ENCODE results near the gene MGAM2. TPM values are rescaled to one million over a fixed set of nuclear protein-coding genes. Genes with fewer than 3 reads are reported as not detected.

Gene MGAM2
- polyA plus RNA-seq, 2 of the 4 experiments (the other 2 are of a cell fraction), result 0.01 to 0.25 TPM

- no peak for DNase-seq (ENCODE audit: low read depth in 1 of 2, low spot score in 1 of 2)
- no peak overlapping the region for H3K4me2 ChIP-seq
- FAIRE-seq, result no peak
- H3K4me1 ChIP-seq, result peaks cover 27% of the 10 kb centered on the region
- CTCF ChIA-PET, result interaction anchor here (0.6 to 1.5 kb wide), 4 partner anchors 21 to 27 kb away, joined by 3 to 5 read pairs (median 4); no protein-coding TSS in a partner anchor
- WGBS (ENCODE audit: missing lambda C conversion rate), result 78% methylated on average over 4 of the region's 4 CpGs
- no peak for ATAC-seq
- TF ChIP-seq NPAS2 (CRISPR knock-in tag; IDR thresholded peaks at IDR 0.05; ENCODE audit: borderline replicate concordance) (no peak), FOSB (CRISPR knock-in tag; IDR thresholded peaks at IDR 0.05) (no peak), EHF (CRISPR knock-in tag; IDR thresholded peaks at IDR 0.05) (no peak), JUNB (IDR thresholded peaks at IDR 0.05) (no peak), RARB (CRISPR knock-in tag; IDR thresholded peaks at IDR 0.05) (no peak), USF2 (IDR thresholded peaks at IDR 0.05) (no peak), GATA3 (IDR thresholded peaks at IDR 0.05; ENCODE audit: borderline replicate concordance) (no peak), HOXB13 (CRISPR knock-in tag; IDR thresholded peaks at IDR 0.05; ENCODE audit: low read depth) (no peak), CTCF (IDR thresholded peaks at IDR 0.05) (no peak), ZNF302 (CRISPR knock-in tag; IDR thresholded peaks at IDR 0.05) (no peak), CHD2 (IDR thresholded peaks at IDR 0.05; ENCODE audit: low read length, partially characterized antibody) (no peak), CHD4 (IDR thresholded peaks at IDR 0.05; ENCODE audit: borderline replicate concordance) (no peak), BHLHE40 (IDR thresholded peaks at IDR 0.05; ENCODE audit: low read depth, low read length) (no peak), E2F6 (IDR thresholded peaks at IDR 0.05; ENCODE audit: borderline replicate concordance, low read depth) (no peak), KDM1A (IDR thresholded peaks at IDR 0.05; ENCODE audit: low read depth) (no peak), HEYL (CRISPR knock-in tag; IDR thresholded peaks at IDR 0.05) (no peak), MAFK (IDR thresholded peaks at IDR 0.05; ENCODE audit: partially characterized antibody) (no peak), CBX2 (IDR thresholded peaks at IDR 0.05; ENCODE audit: borderline replicate concordance, low read depth) (no peak), ZSCAN20 (CRISPR knock-in tag; IDR thresholded peaks at IDR 0.05) (no peak)
- no peaks in the 10 kb centered on the region for H3K9me3 ChIP-seq
- H3K27ac ChIP-seq, result no peak overlapping the region
- no peak overlapping the region for H3K4me3 ChIP-seq
- POLR2A ChIA-PET, result no interaction called here
These were observed 20.1 kb downstream of the MGAM2 start for GRCh38 chr7:142131439-142132185.

GRCh38 chr7:142133731-142134148 is 22.2 kb downstream of the MGAM2 start:
- DNase-seq (ENCODE audit: low read depth in 1 of 2, low spot score in 1 of 2) (no peak), FAIRE-seq (no peak), ATAC-seq (no peak)
- Histone ChIP-seq H3K4me1 (peaks cover 27% of the 10 kb centered on the region), H3K9me3 (no peaks in the 10 kb centered on the region), H3K27ac (peak overlapping the region in 1 of 2 experiments; percentile 58; a peak in 3 of 6 replicates), H3K4me2 (no peak overlapping the region), H3K4me3 (no peak overlapping the region)
- 89% methylated on average over 8 of the region's 8 CpGs for WGBS (ENCODE audit: missing lambda C conversion rate)
- TF ChIP-seq HEYL (CRISPR knock-in tag; IDR thresholded peaks at IDR 0.05), result no peak
- no peak for TF ChIP-seq SREBF2 (IDR thresholded peaks at IDR 0.05)
- no peak for TF ChIP-seq PHF8 (IDR thresholded peaks at IDR 0.05; ENCODE audit: borderline replicate concordance, low read depth)
- no peak for TF ChIP-seq JUNB (IDR thresholded peaks at IDR 0.05)
- TF ChIP-seq CEBPB (IDR thresholded peaks at IDR 0.05), result no peak
- TF ChIP-seq HOXA7 (CRISPR knock-in tag; IDR thresholded peaks at IDR 0.05), result no peak
- TF ChIP-seq ZNF302 (CRISPR knock-in tag; IDR thresholded peaks at IDR 0.05), result no peak
- no peak for TF ChIP-seq ESRRA (IDR thresholded peaks at IDR 0.05; ENCODE audit: borderline replicate concordance, low read length)
- TF ChIP-seq RAD21 (conservative IDR thresholded peaks at IDR 0.05 in 1 of 2, IDR thresholded peaks at IDR 0.05 in 1 of 2), result no peak
- no peak for TF ChIP-seq ATOH8 (CRISPR knock-in tag; IDR thresholded peaks at IDR 0.05; ENCODE audit: low read depth)
- no peak for TF ChIP-seq MAX (IDR thresholded peaks at IDR 0.05)
- TF ChIP-seq RCOR1 (IDR thresholded peaks at IDR 0.05; ENCODE audit: low read depth, low read length), result no peak
- TF ChIP-seq JUN (IDR thresholded peaks at IDR 0.05), result no peak
- TF ChIP-seq FOXS1 (CRISPR knock-in tag; IDR thresholded peaks at IDR 0.05), result no peak
- CTCF ChIA-PET, result no interaction called here
- POLR2A ChIA-PET, result no interaction called here

Measured in A549 (cell line).